Activated CD4-positive, alpha-beta T cell treated with anti-CD3 and anti-CD28 coated beads for 1 hour (primary cell): ENCODE results near the gene FOLR3.
"Not testable (repeated sequence)": the region's sequence is repeated elsewhere in the genome, so short reads cannot be mapped to it uniquely, and the experiment has no call there.

Source experiments
- DNase-seq: peaks from one replicate; pipeline ENCODE4 v3.0.0-alpha.2; 2020

FOLR3 gene

GRCh38 chr11:72135473-72135872, at the start of gene FOLR3:
TSS of gene FOLR3 (plus strand) at chr11:72135725. CDS start at chr11:72135953, 228 bp downstream.
- not testable (repeated sequence) for DNase-seq

GRCh38 chr11:72088076-72088808, 47.3 kb upstream of the FOLR3 start:
- DNase-seq: no peak

GRCh38 chr11:72091292-72091691, 44.2 kb upstream of the FOLR3 start:
- peak; percentile 57 for DNase-seq

GRCh38 chr11:72098741-72099140, 36.8 kb upstream of the FOLR3 start:
- no peak for DNase-seq

GRCh38 chr11:72100009-72100408, 35.5 kb upstream of the FOLR3 start:
- DNase-seq: no peak

GRCh38 chr11:72100462-72100861, 35.1 kb upstream of the FOLR3 start:
- DNase-seq: no peak

- DNase-seq: no peak
These were observed 33.4 kb upstream of the FOLR3 start for GRCh38 chr11:72102162-72102561.

GRCh38 chr11:72102631-72102945, 32.9 kb upstream of the FOLR3 start:
- DNase-seq: no peak

- DNase-seq: peak; percentile 96
These were observed 32.4 kb upstream of the FOLR3 start, which contains the start of gene LAMTOR1 for GRCh38 chr11:72102946-72103753. TSS of gene LAMTOR1 (minus strand) at chr11:72103297. CDS start at chr11:72103224, 73 bp downstream.

- DNase-seq: no peak
These were observed 31.8 kb upstream of the FOLR3 start for GRCh38 chr11:72103754-72104167.

- DNase-seq: no peak
These were observed 29.6 kb upstream of the FOLR3 start, which contains the start of gene TOMT for GRCh38 chr11:72105888-72106287. TSS of gene TOMT (plus strand) at chr11:72105924. CDS start at chr11:72105952, 28 bp downstream.

- DNase-seq: no peak
These were observed 24.0 kb upstream of the FOLR3 start for GRCh38 chr11:72111300-72112142.

- DNase-seq: peak; percentile 97
These were observed 23.2 kb upstream of the FOLR3 start, which contains the start of gene ANAPC15 for GRCh38 chr11:72112143-72112977. TSS of gene ANAPC15 (minus strand) at chr11:72112695. CDS start at chr11:72111276, 1,419 bp downstream.

GRCh38 chr11:72112978-72113808, 22.3 kb upstream of the FOLR3 start:
- DNase-seq: no peak

- DNase-seq: no peak
These were observed 21.0 kb upstream of the FOLR3 start for GRCh38 chr11:72114570-72114969.

- DNase-seq: no peak
These were observed 19.3 kb upstream of the FOLR3 start for GRCh38 chr11:72116019-72116755.

GRCh38 chr11:72119198-72119597, 16.3 kb upstream of the FOLR3 start:
- DNase-seq: no peak

- no peak for DNase-seq
These were observed 14.6 kb upstream of the FOLR3 start for GRCh38 chr11:72120930-72121329.

- DNase-seq: no peak
These were observed 12.9 kb upstream of the FOLR3 start for GRCh38 chr11:72122607-72123006.

- DNase-seq: no peak
These were observed 12.3 kb upstream of the FOLR3 start for GRCh38 chr11:72123117-72123653.
